Activated naive CD8-positive, alpha-beta T cell treated with anti-CD3 and anti-CD28 coated beads, Interleukin-2, amount 10 ng/mL, durations not matched to agents 7 days and 5 days (primary cell): ENCODE data around the gene SLC6A12. TPM values are rescaled to one million over a fixed set of nuclear protein-coding genes. Genes with fewer than 3 reads are reported as not detected.
"Not testable (repeated sequence)": the region's sequence is repeated elsewhere in the genome, so short reads cannot be mapped to it uniquely, and the experiment has no call there.

Source experiments
- ATAC-seq: fragments of 150-1000 bp; cut with Tn5 transposase; one replicate; pipeline ENCODE4 v1.10.0; 2021; ENCODE audit warnings: low read depth, moderate library complexity
- POLR2A ChIA-PET: fragments of 350-600 bp; sonication (Branson Sonifier 250); formaldehyde crosslinking; loops from one replicate; lab custom pipeline; 2021; ENCODE audit warnings: antibody characterized with exemption; lab: Charles Lee
- DNase-seq: peaks from one replicate; pipeline ENCODE4 v3.0.0; 2021
- H3K27ac Mint-ChIP-seq: one replicate; pipeline ENCODE4 v1.8.0; 2022; ENCODE audit warnings: mild to moderate bottlenecking, mixed read lengths
- H3K27me3 Mint-ChIP-seq: one replicate; pipeline ENCODE4 v1.8.0; 2022; ENCODE audit warnings: mild to moderate bottlenecking, moderate library complexity, mixed read lengths
- H3K36me3 Mint-ChIP-seq: one replicate; pipeline ENCODE4 v1.8.0; 2021; ENCODE audit warnings: mild to moderate bottlenecking, mixed read lengths
- H3K4me1 Mint-ChIP-seq: one replicate; pipeline ENCODE4 v1.8.0; 2021; ENCODE audit warnings: mixed read lengths
- H3K4me3 Mint-ChIP-seq: one replicate; pipeline ENCODE4 v1.8.0; 2022; ENCODE audit warnings: mild to moderate bottlenecking, moderate library complexity, mixed read lengths
- H3K9me3 Mint-ChIP-seq: one replicate; pipeline ENCODE4 v1.8.0; 2021; ENCODE audit warnings: mixed read lengths
- total RNA-seq, 2 experiments: library from RNA; stranded (reverse); gene quantifications; one replicate each; pipeline ENCODE4 v1.2.3, GENCODE V29; 2021

The SLC6A12 gene
- total RNA-seq, 2 experiments from 2014 or later = not detected

- ATAC-seq = no peak
- no peak for DNase-seq
- POLR2A ChIA-PET = no interaction called here
- H3K27ac Mint-ChIP-seq = no peak overlapping the region
- no peak overlapping the region for H3K4me3 Mint-ChIP-seq
- no peaks in the 10 kb centered on the region for H3K9me3 Mint-ChIP-seq
- H3K36me3 Mint-ChIP-seq = no peaks in the 10 kb centered on the region
- H3K4me1 Mint-ChIP-seq = no peaks in the 10 kb centered on the region
- peaks cover 5% of the 10 kb centered on the region for H3K27me3 Mint-ChIP-seq
Measured at GRCh38 chr12:195156-195555, 18.8 kb downstream of the SLC6A12 start.

- no peaks in the 10 kb centered on the region for H3K9me3 Mint-ChIP-seq
- H3K36me3 Mint-ChIP-seq = no peaks in the 10 kb centered on the region
- H3K27ac Mint-ChIP-seq = no peak overlapping the region
- no peak overlapping the region for H3K4me3 Mint-ChIP-seq
- ATAC-seq (no peak), DNase-seq (no peak)
- no peaks in the 10 kb centered on the region for H3K4me1 Mint-ChIP-seq
- peaks cover 6% of the 10 kb centered on the region for H3K27me3 Mint-ChIP-seq
- POLR2A ChIA-PET = no interaction called here
Measured at GRCh38 chr12:194276-194675, 19.7 kb downstream of the SLC6A12 start.

- Mint-ChIP-seq H3K4me3 (no peak overlapping the region), H3K27ac (no peak overlapping the region), H3K36me3 (no peaks in the 10 kb centered on the region), H3K4me1 (peaks cover 1% of the 10 kb centered on the region), H3K27me3 (peaks cover 4% of the 10 kb centered on the region), H3K9me3 (no peaks in the 10 kb centered on the region)
- ATAC-seq (no peak), DNase-seq (no peak)
- POLR2A ChIA-PET = no interaction called here
Measured at GRCh38 chr12:193261-193660, 20.7 kb downstream of the SLC6A12 start.

GRCh38 chr12:191541-191940 is 22.4 kb downstream of the SLC6A12 start:
- H3K9me3 Mint-ChIP-seq = no peaks in the 10 kb centered on the region
- POLR2A ChIA-PET = no interaction called here
- no peaks in the 10 kb centered on the region for H3K36me3 Mint-ChIP-seq
- H3K4me3 Mint-ChIP-seq = no peak overlapping the region
- ATAC-seq (no peak), DNase-seq (no peak)
- peaks cover 1% of the 10 kb centered on the region for H3K4me1 Mint-ChIP-seq
- peaks cover 4% of the 10 kb centered on the region for H3K27me3 Mint-ChIP-seq
- H3K27ac Mint-ChIP-seq = no peak overlapping the region

GRCh38 chr12:190881-191280 is 23.1 kb downstream of the SLC6A12 start:
- DNase-seq (no peak), ATAC-seq (no peak)
- H3K4me3 Mint-ChIP-seq = no peak overlapping the region
- H3K27ac Mint-ChIP-seq = no peak overlapping the region
- no peaks in the 10 kb centered on the region for H3K36me3 Mint-ChIP-seq
- peaks cover 4% of the 10 kb centered on the region for H3K27me3 Mint-ChIP-seq
- H3K4me1 Mint-ChIP-seq = peaks cover 1% of the 10 kb centered on the region
- POLR2A ChIA-PET = no interaction called here
- no peaks in the 10 kb centered on the region for H3K9me3 Mint-ChIP-seq

- H3K27ac Mint-ChIP-seq = no peak overlapping the region
- H3K4me1 Mint-ChIP-seq = peaks cover 3% of the 10 kb centered on the region
- no peaks in the 10 kb centered on the region for H3K36me3 Mint-ChIP-seq
- H3K27me3 Mint-ChIP-seq = peaks cover 4% of the 10 kb centered on the region
- no peak for ATAC-seq
- POLR2A ChIA-PET = no interaction called here
- no peak for DNase-seq
- no peak overlapping the region for H3K4me3 Mint-ChIP-seq
- H3K9me3 Mint-ChIP-seq = no peaks in the 10 kb centered on the region
Measured at GRCh38 chr12:189622-189962, 24.4 kb downstream of the SLC6A12 start.

- Mint-ChIP-seq H3K27ac (no peak overlapping the region), H3K36me3 (no peaks in the 10 kb centered on the region), H3K4me1 (peaks cover 3% of the 10 kb centered on the region), H3K4me3 (peak overlapping the region; percentile 79), H3K27me3 (peaks cover 4% of the 10 kb centered on the region), H3K9me3 (no peaks in the 10 kb centered on the region)
- peak; percentile 88 for ATAC-seq
- POLR2A ChIA-PET = no interaction called here
- peak; percentile 72 for DNase-seq
Measured at GRCh38 chr12:188910-189621, 24.9 kb downstream of the SLC6A12 start.

GRCh38 chr12:187986-188909 is 25.7 kb downstream of the SLC6A12 start:
- H3K27me3 Mint-ChIP-seq, DNase-seq, H3K36me3 Mint-ChIP-seq, H3K9me3 Mint-ChIP-seq, POLR2A ChIA-PET, H3K27ac Mint-ChIP-seq, H3K4me1 Mint-ChIP-seq: not testable (repeated sequence)
- H3K4me3 Mint-ChIP-seq = peak overlapping the region; percentile 79
- ATAC-seq = peak; percentile 9

- H3K27me3 Mint-ChIP-seq = peaks cover 11% of the 10 kb centered on the region
- H3K4me1 Mint-ChIP-seq = peaks cover 3% of the 10 kb centered on the region
- no peak overlapping the region for H3K27ac Mint-ChIP-seq
- no peak overlapping the region for H3K4me3 Mint-ChIP-seq
- POLR2A ChIA-PET = no interaction called here
- no peaks in the 10 kb centered on the region for H3K9me3 Mint-ChIP-seq
- no peak for ATAC-seq
- H3K36me3 Mint-ChIP-seq = no peaks in the 10 kb centered on the region
- no peak for DNase-seq
Measured at GRCh38 chr12:186006-186625, 27.8 kb downstream of the SLC6A12 start.

GRCh38 chr12:185576-185955 is 28.4 kb downstream of the SLC6A12 start:
- POLR2A ChIA-PET = no interaction called here

GRCh38 chr12:184811-185575 is 29.0 kb downstream of the SLC6A12 start:
- peaks cover 10% of the 10 kb centered on the region for H3K4me1 Mint-ChIP-seq
- no peak for ATAC-seq
- DNase-seq = no peak
- peaks cover 13% of the 10 kb centered on the region for H3K27me3 Mint-ChIP-seq
- POLR2A ChIA-PET = no interaction called here
- no peaks in the 10 kb centered on the region for H3K9me3 Mint-ChIP-seq
- no peak overlapping the region for H3K27ac Mint-ChIP-seq
- H3K36me3 Mint-ChIP-seq = no peaks in the 10 kb centered on the region
- no peak overlapping the region for H3K4me3 Mint-ChIP-seq

More at GRCh38 chr12:185576-185955, 28.4 kb downstream of the SLC6A12 start:
- Mint-ChIP-seq H3K27me3 (peaks cover 11% of the 10 kb centered on the region), H3K36me3 (no peaks in the 10 kb centered on the region), H3K4me1 (peaks cover 5% of the 10 kb centered on the region), H3K4me3 (no peak overlapping the region), H3K9me3 (no peaks in the 10 kb centered on the region), H3K27ac (no peak overlapping the region)
- no peak for DNase-seq
- ATAC-seq = no peak

- Mint-ChIP-seq H3K36me3 (no peaks in the 10 kb centered on the region), H3K4me3 (no peak overlapping the region), H3K27ac (no peak overlapping the region), H3K9me3 (no peaks in the 10 kb centered on the region), H3K4me1 (peaks cover 11% of the 10 kb centered on the region), H3K27me3 (peaks cover 15% of the 10 kb centered on the region)
- DNase-seq (no peak), ATAC-seq (no peak)
- POLR2A ChIA-PET = no interaction called here
Measured at GRCh38 chr12:182381-182892, 31.5 kb downstream of the SLC6A12 start.

- no peak overlapping the region for H3K27ac Mint-ChIP-seq
- POLR2A ChIA-PET = no interaction called here
- ATAC-seq (no peak), DNase-seq (no peak)
- H3K36me3 Mint-ChIP-seq = no peaks in the 10 kb centered on the region
- no peak overlapping the region for H3K4me3 Mint-ChIP-seq
- no peaks in the 10 kb centered on the region for H3K9me3 Mint-ChIP-seq
- H3K27me3 Mint-ChIP-seq = peaks cover 15% of the 10 kb centered on the region
- H3K4me1 Mint-ChIP-seq = peaks cover 11% of the 10 kb centered on the region
Measured at GRCh38 chr12:181921-182320, 32.0 kb downstream of the SLC6A12 start.
